ENCODE results near the gene IDH1.

Gene IDH1

GRCh38 chr2:208210688-208211451, 44.0 kb downstream of the IDH1 start:
- DNase-seq (ENCODE audit: low spot score): no peak

GRCh38 chr2:208208335-208209085, 46.4 kb downstream of the IDH1 start:
- DNase-seq (ENCODE audit: low spot score): no peak

GRCh38 chr2:208207769-208208168, 47.1 kb downstream of the IDH1 start:
- DNase-seq (ENCODE audit: low spot score): no peak

GRCh38 chr2:208204166-208204565, 50.7 kb downstream of the IDH1 start:
- no peak for DNase-seq (ENCODE audit: low spot score)

- DNase-seq (ENCODE audit: low spot score): no peak
These were observed 59.3 kb downstream of the IDH1 start for GRCh38 chr2:208195531-208195930.

GRCh38 chr2:208192611-208193236, 62.1 kb downstream of the IDH1 start:
- no peak for DNase-seq (ENCODE audit: low spot score)

- DNase-seq (ENCODE audit: low spot score): no peak
These were observed 64.9 kb downstream of the IDH1 start, which contains the start of gene C2orf80 for GRCh38 chr2:208189810-208190503. C2orf80 (minus strand) TSS chr2:208190030; CDS start chr2:208186986, 3,044 bp downstream.

- no peak for DNase-seq (ENCODE audit: low spot score)
These were observed 65.6 kb downstream of the IDH1 start for GRCh38 chr2:208189069-208189809.

GRCh38 chr2:208186893-208187292, 68.0 kb downstream of the IDH1 start:
- DNase-seq (ENCODE audit: low spot score): no peak

GRCh38 chr2:208186465-208186864, 68.4 kb downstream of the IDH1 start:
- no peak for DNase-seq (ENCODE audit: low spot score)

Data from CD4-positive, alpha-beta T cell treated with Interleukin-15 for 4 hours (primary cell).